BLaER1 treated with 17β-estradiol and CSF1 and Interleukin-3, amounts not matched to agents 10 nM and 100 nM (cell line): ENCODE results near the gene FOXP1.
"Not testable (repeated sequence)": the region's sequence is repeated elsewhere in the genome, so short reads cannot be mapped to it uniquely, and the experiment has no call there.

Experiments
- H3K27ac ChIP-seq, 11 experiments: shearing (Covaris generic); formaldehyde crosslinking; 2 replicates each; pipeline ENCODE4 v1.8.1; 2022
- H3K27me3 ChIP-seq, 11 experiments: shearing (Covaris generic); formaldehyde crosslinking; 2 replicates each; pipeline ENCODE4 v1.8.1; 2022
- H3K36me3 ChIP-seq, 11 experiments: shearing (Covaris generic); formaldehyde crosslinking; 2 replicates each; pipeline ENCODE4 v1.8.1; 2022
- H3K4me1 ChIP-seq, 10 experiments: shearing (Covaris generic); formaldehyde crosslinking; 2 replicates each; pipeline ENCODE4 v1.8.1; 2022
- H3K4me2 ChIP-seq, 11 experiments: shearing (Covaris generic); formaldehyde crosslinking; 2 replicates each; pipeline ENCODE4 v1.8.1; 2022
- H3K4me3 ChIP-seq, 10 experiments: shearing (Covaris generic); formaldehyde crosslinking; 2 replicates each; pipeline ENCODE4 v1.8.1; 2022
- H3K9ac ChIP-seq, 11 experiments: shearing (Covaris generic); formaldehyde crosslinking; 2 replicates each; pipeline ENCODE4 v1.8.1; 2022
- H3K9me3 ChIP-seq, 11 experiments: shearing (Covaris generic); formaldehyde crosslinking; replicated peaks in 1 of 11; 2 replicates each; pipeline ENCODE4 v1.8.1; 2022
- H4K20me1 ChIP-seq, 11 experiments: shearing (Covaris generic); formaldehyde crosslinking; 2 replicates each; pipeline ENCODE4 v1.8.1; 2022
- Cebpa-rat ChIP-seq, 11 experiments: shearing (Covaris generic); IDR thresholded peaks; 2 replicates each; pipeline ENCODE4 v1.8.1; 2022

FOXP1 gene

GRCh38 chr3:71025010-71025409 is 558.5 kb downstream of the FOXP1 start:
- no peaks in the 10 kb centered on the region for H3K27me3 ChIP-seq
- no peak overlapping the region for H3K4me2 ChIP-seq
- H3K9me3 ChIP-seq, result peaks cover 0 to 19% (median 15%) of the 10 kb centered on the region in 11 experiments; a peak in 18 of 22 replicates
- peaks cover 9 to 33% (median 19%) of the 10 kb centered on the region in 11 experiments; a peak in 15 of 22 replicates for H3K36me3 ChIP-seq
- H4K20me1 ChIP-seq, result peaks cover 0 to 4% (median 0%) of the 10 kb centered on the region in 11 experiments; a peak in 2 of 22 replicates
- TF ChIP-seq Cebpa-rat (IDR thresholded peaks at IDR 0.05), result no peak
- H3K4me3 ChIP-seq, result no peak overlapping the region
- H3K9ac ChIP-seq, result no peak overlapping the region
- no peak overlapping the region for H3K27ac ChIP-seq
- peaks cover 0 to 31% (median 0%) of the 10 kb centered on the region in 10 experiments; a peak in 4 of 20 replicates for H3K4me1 ChIP-seq

- Histone ChIP-seq H4K20me1 (peaks cover 0 to 7% (median 0%) of the 10 kb centered on the region in 11 experiments; a peak in 4 of 22 replicates), H3K9ac (no peak overlapping the region), H3K27me3 (no peaks in the 10 kb centered on the region), H3K27ac (no peak overlapping the region), H3K4me1 (peaks cover 0 to 16% (median 0%) of the 10 kb centered on the region in 10 experiments; a peak in 4 of 20 replicates), H3K4me3 (no peak overlapping the region), H3K4me2 (no peak overlapping the region), H3K36me3 (peaks cover 0 to 15% (median 7%) of the 10 kb centered on the region in 11 experiments; a peak in 9 of 22 replicates), H3K9me3 (no peaks in the 10 kb centered on the region)
- no peak for TF ChIP-seq Cebpa-rat (IDR thresholded peaks at IDR 0.05)
These were observed 560.8 kb downstream of the FOXP1 start for GRCh38 chr3:71022551-71023335.

GRCh38 chr3:71018799-71019198 is 564.7 kb downstream of the FOXP1 start:
- H3K4me3 ChIP-seq, result no peak overlapping the region
- H3K36me3 ChIP-seq, result peaks cover 9 to 26% (median 18%) of the 10 kb centered on the region in 11 experiments; a peak in 20 of 22 replicates
- H3K4me1 ChIP-seq, result no peaks in the 10 kb centered on the region
- no peak overlapping the region for H3K27ac ChIP-seq
- H4K20me1 ChIP-seq, result peaks cover 0 to 7% (median 0%) of the 10 kb centered on the region in 11 experiments; a peak in 3 of 22 replicates
- no peak for TF ChIP-seq Cebpa-rat (IDR thresholded peaks at IDR 0.05)
- H3K4me2 ChIP-seq, result no peak overlapping the region
- H3K9me3 ChIP-seq, result peaks cover 5 to 17% (median 10%) of the 10 kb centered on the region in 11 experiments; a peak in 20 of 22 replicates
- no peak overlapping the region for H3K9ac ChIP-seq
- H3K27me3 ChIP-seq, result no peaks in the 10 kb centered on the region

GRCh38 chr3:71016178-71016845 is 567.2 kb downstream of the FOXP1 start:
- H3K27ac ChIP-seq, result no peak overlapping the region
- H3K4me2 ChIP-seq, result no peak overlapping the region
- TF ChIP-seq Cebpa-rat (IDR thresholded peaks at IDR 0.05), result no peak
- peaks cover 5 to 28% (median 15%) of the 10 kb centered on the region in 11 experiments; a peak in 20 of 22 replicates for H3K36me3 ChIP-seq
- no peak overlapping the region for H3K4me3 ChIP-seq
- peaks cover 4 to 10% (median 8%) of the 10 kb centered on the region in 10 experiments; a peak in 15 of 20 replicates for H3K4me1 ChIP-seq
- no peak overlapping the region for H3K9ac ChIP-seq
- peaks cover 0 to 7% (median 0%) of the 10 kb centered on the region in 11 experiments; a peak in 4 of 22 replicates for H4K20me1 ChIP-seq
- peaks cover 6 to 19% (median 10%) of the 10 kb centered on the region in 11 experiments; a peak in 21 of 22 replicates for H3K9me3 ChIP-seq
- H3K27me3 ChIP-seq, result no peaks in the 10 kb centered on the region

GRCh38 chr3:71014616-71015015 is 568.9 kb downstream of the FOXP1 start:
- H3K27me3 ChIP-seq, H3K27ac ChIP-seq: not testable (repeated sequence)
- H3K36me3 ChIP-seq, result peaks cover 5 to 28% (median 15%) of the 10 kb centered on the region in 11 experiments; a peak in 20 of 22 replicates

GRCh38 chr3:71012971-71013370 is 570.6 kb downstream of the FOXP1 start:
- no peak overlapping the region for H3K4me3 ChIP-seq
- no peak overlapping the region for H3K9ac ChIP-seq
- H3K27ac ChIP-seq, result no peak overlapping the region
- H4K20me1 ChIP-seq, result peaks cover 0 to 8% (median 0%) of the 10 kb centered on the region in 11 experiments; a peak in 2 of 22 replicates
- H3K9me3 ChIP-seq, result peaks cover 6 to 19% (median 10%) of the 10 kb centered on the region in 11 experiments; a peak in 21 of 22 replicates
- no peak overlapping the region for H3K4me2 ChIP-seq
- no peaks in the 10 kb centered on the region for H3K27me3 ChIP-seq
- peaks cover 6 to 23% (median 13%) of the 10 kb centered on the region in 10 experiments; a peak in 15 of 20 replicates for H3K4me1 ChIP-seq
- H3K36me3 ChIP-seq, result peaks cover 5 to 28% (median 15%) of the 10 kb centered on the region in 11 experiments; a peak in 20 of 22 replicates
- TF ChIP-seq Cebpa-rat (IDR thresholded peaks at IDR 0.05), result no peak

More at GRCh38 chr3:71014616-71015015, 568.9 kb downstream of the FOXP1 start:
- not testable (repeated sequence) for H3K9ac ChIP-seq, H4K20me1 ChIP-seq, H3K4me2 ChIP-seq, H3K4me3 ChIP-seq
- Histone ChIP-seq H3K4me1 (peaks cover 6 to 15% (median 13%) of the 10 kb centered on the region in 10 experiments; a peak in 15 of 20 replicates), H3K9me3 (peaks cover 6 to 19% (median 10%) of the 10 kb centered on the region in 11 experiments; a peak in 21 of 22 replicates)

GRCh38 chr3:71011565-71012287 is 571.8 kb downstream of the FOXP1 start:
- peaks cover 6 to 19% (median 10%) of the 10 kb centered on the region in 11 experiments; a peak in 21 of 22 replicates for H3K9me3 ChIP-seq
- H4K20me1 ChIP-seq, result peaks cover 0 to 5% (median 0%) of the 10 kb centered on the region in 11 experiments; a peak in 3 of 22 replicates
- TF ChIP-seq Cebpa-rat (IDR thresholded peaks at IDR 0.05), result no peak
- H3K4me1 ChIP-seq, result peaks cover 6 to 24% (median 13%) of the 10 kb centered on the region in 10 experiments; a peak in 15 of 20 replicates
- H3K4me2 ChIP-seq, result peak overlapping the region in 9 of 11 experiments; percentile 3 to 53 (median 24); a peak in 14 of 22 replicates
- no peak overlapping the region for H3K27ac ChIP-seq
- H3K27me3 ChIP-seq, result no peaks in the 10 kb centered on the region
- H3K4me3 ChIP-seq, result no peak overlapping the region
- H3K9ac ChIP-seq, result no peak overlapping the region
- peaks cover 5 to 28% (median 15%) of the 10 kb centered on the region in 11 experiments; a peak in 20 of 22 replicates for H3K36me3 ChIP-seq
